ENCODE data around the gene EDAR. TPM values are rescaled to one million over a fixed set of nuclear protein-coding genes. Genes with fewer than 3 reads are reported as not detected.

EDAR gene
- total and polyA plus RNA-seq, 2 of the 4 experiments (the other 2 are of a cell fraction): not detected

Small RNA genes within 50 kb of the gene (microRNA-seq; reads per million reads assigned to microRNA genes)
- not detected for gene AC073415.1 (ENCODE audit: insufficient read depth, insufficient read length)

Small RNA genes within 50 kb of the gene (small RNA-seq; reads per million reads assigned to genes)
- gene AC073415.1: 0 reads per million in 5 experiments

Other genes starting within 250 kb of the EDAR start
- 2.9 and 6.1 TPM in 2 replicates for gene CCDC138, start 202.4 kb downstream of the EDAR start, total RNA-seq (2012; rRNA removed)
- 1.3 and 1.5 TPM in 2 replicates for gene CCDC138, start 202.4 kb downstream of the EDAR start, polyA plus RNA-seq (2012; rRNA removed)
- gene SH3RF3, start 140.0 kb upstream of the EDAR start, total RNA-seq (2012; rRNA removed): 3.4 and 3.9 TPM in 2 replicates
- gene SH3RF3, start 140.0 kb upstream of the EDAR start, polyA plus RNA-seq (2012; rRNA removed): 5.3 and 5.7 TPM in 2 replicates

Data from IMR-90 (cell line).